NCI-H2196 (cell line): ENCODE measurements around the gene SEPHS2.
A peak's percentile ranks its signal among the peaks of the same experiment; 100 is the strongest.
"Not testable (repeated sequence)": the region's sequence is repeated elsewhere in the genome, so short reads cannot be mapped to it uniquely, and the experiment has no call there.

ENCODE experiments used
- DNase-seq: peaks from one replicate; lab custom pipeline; 2025; ENCODE audit not compliant: unreplicated experiment; lab: John Stamatoyannopoulos, UW

SEPHS2 gene, protein sequence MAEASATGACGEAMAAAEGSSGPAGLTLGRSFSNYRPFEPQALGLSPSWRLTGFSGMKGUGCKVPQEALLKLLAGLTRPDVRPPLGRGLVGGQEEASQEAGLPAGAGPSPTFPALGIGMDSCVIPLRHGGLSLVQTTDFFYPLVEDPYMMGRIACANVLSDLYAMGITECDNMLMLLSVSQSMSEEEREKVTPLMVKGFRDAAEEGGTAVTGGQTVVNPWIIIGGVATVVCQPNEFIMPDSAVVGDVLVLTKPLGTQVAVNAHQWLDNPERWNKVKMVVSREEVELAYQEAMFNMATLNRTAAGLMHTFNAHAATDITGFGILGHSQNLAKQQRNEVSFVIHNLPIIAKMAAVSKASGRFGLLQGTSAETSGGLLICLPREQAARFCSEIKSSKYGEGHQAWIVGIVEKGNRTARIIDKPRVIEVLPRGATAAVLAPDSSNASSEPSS

DNA sequence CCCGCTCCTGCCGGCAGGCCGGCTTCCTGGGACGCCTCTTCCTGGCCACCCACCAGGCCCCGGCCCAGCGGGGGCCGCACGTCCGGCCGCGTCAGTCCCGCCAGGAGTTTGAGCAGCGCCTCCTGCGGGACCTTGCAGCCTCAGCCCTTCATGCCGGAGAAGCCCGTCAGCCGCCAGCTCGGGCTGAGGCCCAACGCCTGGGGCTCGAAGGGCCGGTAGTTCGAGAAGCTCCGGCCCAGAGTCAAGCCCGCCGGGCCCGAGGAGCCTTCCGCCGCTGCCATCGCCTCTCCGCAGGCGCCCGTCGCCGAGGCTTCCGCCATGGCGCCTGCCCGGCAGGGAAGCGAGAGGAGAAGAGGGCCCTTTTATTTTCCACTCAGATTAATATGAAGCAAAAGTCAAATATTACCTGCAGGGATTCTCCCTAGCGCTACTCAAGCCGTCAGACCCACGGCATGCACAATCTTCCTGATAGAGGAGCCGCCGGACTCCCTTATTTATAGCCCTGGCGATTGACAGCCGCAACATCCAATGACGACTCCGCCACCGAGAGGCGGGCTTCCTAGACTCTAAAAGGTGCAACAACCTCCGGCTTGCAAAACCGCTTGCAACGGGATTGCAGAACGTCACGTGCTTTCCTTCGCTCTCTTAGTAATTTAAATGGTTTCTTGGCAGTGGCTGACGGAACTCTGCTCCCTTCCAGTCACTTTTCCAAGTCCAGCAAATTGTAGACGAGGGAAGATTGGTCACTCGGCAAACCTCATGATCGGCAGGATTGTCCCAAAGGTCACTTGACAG, at the start of gene SEPHS2:
Gene SEPHS2 (minus strand): TSS at position 467 of the 795 bp plus-strand sequence. CDS start 147 bp downstream, at position 320.
- DNase-seq: peak; percentile 96

- no peak for DNase-seq
These were observed 49.0 kb upstream of the SEPHS2 start for GRCh38 chr16:30494709-30495108.

DNA sequence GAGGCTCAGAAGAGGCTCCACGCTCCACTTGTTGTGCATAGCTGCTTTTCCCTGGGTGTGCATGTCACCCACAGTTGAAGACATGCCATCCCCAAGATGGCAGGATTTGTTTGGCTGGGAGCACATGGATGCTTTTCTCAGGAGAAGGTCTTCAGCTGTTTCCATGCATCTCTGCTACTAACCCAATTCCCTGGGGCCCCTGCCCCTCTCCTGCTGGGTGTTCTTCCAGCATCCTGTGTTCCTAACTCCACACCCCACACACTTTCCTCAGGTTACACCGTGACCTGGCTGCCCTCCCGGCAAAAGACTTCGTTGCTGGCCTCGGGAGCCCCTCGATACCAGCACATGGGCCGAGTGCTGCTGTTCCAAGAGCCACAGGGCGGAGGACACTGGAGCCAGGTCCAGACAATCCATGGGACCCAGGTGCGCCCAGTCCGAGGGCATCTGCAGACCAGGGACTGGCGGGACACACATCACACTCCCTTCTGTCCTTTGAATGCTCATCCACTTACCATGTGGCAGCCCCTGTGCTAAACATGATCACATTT, 48.3 kb upstream of the SEPHS2 start:
- no peak for DNase-seq

GRCh38 chr16:30491744-30492308, 46.2 kb upstream of the SEPHS2 start:
- DNase-seq: peak; percentile 38

- no peak for DNase-seq
These were observed 45.6 kb upstream of the SEPHS2 start for GRCh38 chr16:30491229-30491628.

GRCh38 chr16:30490210-30490609, 44.5 kb upstream of the SEPHS2 start:
- no peak for DNase-seq

DNA sequence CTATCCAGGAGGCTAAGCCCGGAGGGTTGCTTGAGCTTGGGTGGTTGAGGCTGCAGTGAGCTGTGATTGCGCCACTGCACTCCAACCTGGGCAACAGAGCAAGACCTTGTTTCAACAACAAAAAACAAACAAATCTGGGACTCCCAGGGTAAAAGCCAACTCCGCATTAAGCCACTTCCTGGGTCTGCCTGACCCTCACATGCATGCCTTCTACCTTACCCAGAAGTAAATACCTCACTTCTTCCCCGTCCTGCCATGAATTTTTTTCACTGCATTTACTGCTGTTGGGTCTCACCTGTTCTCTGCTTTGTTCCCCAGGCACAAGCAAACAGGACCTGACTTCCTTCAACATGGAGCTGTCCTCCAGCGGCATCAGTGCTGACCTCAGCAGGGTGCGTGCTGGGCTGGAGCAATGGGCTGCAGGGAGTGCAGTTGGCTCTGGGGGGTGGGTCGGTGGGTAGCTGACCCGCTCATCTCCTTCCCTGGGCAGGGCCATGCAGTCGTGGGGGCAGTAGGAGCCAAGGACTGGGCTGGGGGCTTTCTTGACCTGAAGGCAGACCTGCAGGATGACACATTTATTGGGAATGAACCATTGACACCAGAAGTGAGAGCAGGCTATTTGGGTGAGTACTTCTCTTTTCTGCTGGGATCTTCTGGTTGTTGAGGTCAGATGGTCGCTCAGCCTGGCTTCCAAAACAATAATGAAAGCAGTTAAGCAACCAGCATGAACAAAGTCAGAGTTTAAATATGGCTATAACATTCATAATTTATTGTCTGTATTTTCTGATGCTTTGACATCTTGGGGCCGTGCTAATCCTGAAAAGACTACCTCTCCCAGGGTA, 43.3 kb upstream of the SEPHS2 start:
- DNase-seq: no peak

- DNase-seq: no peak
These were observed 40.3 kb upstream of the SEPHS2 start for GRCh38 chr16:30485818-30486436.

GRCh38 chr16:30484887-30485286, 39.2 kb upstream of the SEPHS2 start:
- no peak for DNase-seq

DNA sequence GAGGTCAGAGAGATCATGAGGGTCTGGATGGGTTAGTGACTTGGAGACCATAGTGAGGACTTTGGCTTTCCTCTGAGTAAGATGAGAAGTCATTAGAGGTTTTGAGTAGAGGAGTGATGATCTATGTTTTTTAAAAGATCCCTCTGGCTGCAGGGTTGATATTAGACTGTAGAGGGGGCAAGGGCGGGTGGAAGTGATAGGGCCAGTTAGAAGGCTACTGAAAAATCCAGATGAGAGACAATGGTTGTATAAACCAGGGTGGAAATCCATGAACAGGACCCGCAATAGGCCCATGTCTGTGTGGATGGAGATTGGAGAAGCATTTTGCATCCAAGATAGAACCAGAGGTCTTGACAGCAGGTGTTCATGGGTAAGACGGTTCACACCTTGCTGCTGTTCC, 36.7 kb upstream of the SEPHS2 start:
- DNase-seq: no peak

DNA sequence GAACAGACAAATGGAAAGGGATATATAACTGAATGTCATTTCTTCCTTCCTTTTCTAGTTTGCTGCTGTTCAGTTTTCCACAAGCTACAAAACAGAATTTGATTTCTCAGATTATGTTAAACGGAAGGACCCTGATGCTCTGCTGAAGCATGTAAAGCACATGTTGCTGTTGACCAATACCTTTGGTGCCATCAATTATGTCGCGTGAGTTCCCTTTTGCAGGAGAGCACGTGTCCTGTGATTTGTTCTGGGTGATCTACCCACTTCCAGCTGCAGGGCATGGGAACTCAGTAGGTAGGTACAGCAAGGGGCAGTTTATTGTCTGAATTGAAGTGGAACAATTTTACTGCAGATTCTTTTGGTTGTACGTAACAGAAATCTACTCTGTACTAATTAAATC, 35.7 kb upstream of the SEPHS2 start:
- no peak for DNase-seq

GRCh38 chr16:30478766-30479478, 33.2 kb upstream of the SEPHS2 start:
- no peak for DNase-seq

DNA sequence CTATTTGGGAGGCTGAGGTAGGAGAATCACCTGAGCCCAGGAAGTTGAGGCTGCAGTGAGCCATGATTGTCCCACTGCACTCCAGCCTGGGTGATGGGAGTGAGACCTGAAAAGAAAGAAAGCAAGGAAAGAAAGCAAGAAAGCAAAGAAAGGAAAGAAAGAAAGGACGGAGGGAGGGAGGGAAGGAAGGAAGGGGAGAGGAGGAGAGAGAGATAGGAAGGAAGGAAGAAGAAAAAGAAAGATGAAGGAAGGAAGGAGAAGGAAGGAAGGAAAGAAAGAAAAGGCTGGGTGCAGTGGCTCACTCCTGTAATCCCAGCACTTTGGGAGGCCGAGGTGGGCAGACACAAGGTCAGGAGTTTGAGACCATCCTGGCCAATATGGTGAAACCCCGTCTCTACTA, 32.1 kb upstream of the SEPHS2 start:
- not testable (repeated sequence) for DNase-seq

- DNase-seq: no peak
These were observed 31.3 kb upstream of the SEPHS2 start for GRCh38 chr16:30476991-30477390.

- DNase-seq: no peak
These were observed 29.0 kb upstream of the SEPHS2 start for GRCh38 chr16:30474684-30475083.

- no peak for DNase-seq
These were observed 28.4 kb upstream of the SEPHS2 start for GRCh38 chr16:30474074-30474452.

GRCh38 chr16:30473231-30474073, 27.8 kb upstream of the SEPHS2 start:
- no peak for DNase-seq

DNA sequence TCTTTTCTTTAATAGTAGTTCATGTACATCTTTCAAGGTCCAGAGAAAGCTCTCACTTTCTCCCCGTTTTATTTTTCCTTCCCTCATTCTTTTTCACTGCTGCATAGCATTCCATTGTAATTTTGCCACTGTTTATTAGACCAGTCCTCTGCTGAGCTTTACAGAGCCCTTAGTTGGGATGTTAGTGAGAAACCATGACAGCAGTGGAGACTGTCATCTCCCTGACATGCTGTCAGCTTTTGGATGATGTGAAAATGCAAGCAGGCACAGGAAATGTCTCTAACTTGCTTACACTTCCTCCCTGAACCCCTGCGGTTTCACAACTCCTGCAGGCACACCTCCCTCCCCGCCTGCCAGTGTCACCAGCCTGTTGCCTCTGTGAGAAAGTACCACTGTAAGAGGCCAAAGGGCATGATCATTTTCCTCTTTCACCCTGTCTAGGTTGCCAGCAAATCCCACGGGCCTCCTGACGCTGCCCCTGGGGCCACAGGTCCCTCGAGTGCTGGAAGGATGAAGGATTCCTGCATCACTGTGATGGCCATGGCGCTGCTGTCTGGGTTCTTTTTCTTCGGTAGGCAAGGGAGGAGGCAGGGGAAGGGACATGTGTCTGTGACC, 26.8 kb upstream of the SEPHS2 start, which contains the start of gene ITGAL:
Gene ITGAL (plus strand): TSS at position 415 of the 615 bp plus-strand sequence. CDS start 96 bp downstream, at position 511.
- no peak for DNase-seq
